ENCODE measurements around the gene ARL3.

GRCh38 chr10:102645741-102646609, 68.2 kb downstream of the ARL3 start:
- TF ChIP-seq POLR2A (IDR thresholded peaks at IDR 0.05) = peak; percentile 87
- no peak for TF ChIP-seq CTCF (IDR thresholded peaks at IDR 0.05)
- TF ChIP-seq EP300 (IDR thresholded peaks at IDR 0.05) = peak; percentile 9
